H1 (cell line): ENCODE data around the gene PAXIP1. TPM values are rescaled to one million over a fixed set of nuclear protein-coding genes. Genes with fewer than 3 reads are reported as not detected.

Experiments used
- CTCF ChIA-PET: fragments of 300-600 bp; sonication (Branson Sonifier 250); formaldehyde crosslinking; loops from one replicate; lab custom pipeline; 2021; ENCODE audit not compliant: partially characterized antibody; lab: Charles Lee
- POLR2A ChIA-PET: fragments of 300-600 bp; sonication (Branson Sonifier 250); formaldehyde crosslinking; loops from one replicate; lab custom pipeline; 2021; ENCODE audit warnings: inconsistent platforms; ENCODE audit not compliant: partially characterized antibody; lab: Charles Lee
- DNase-seq, 2 experiments: peaks; one replicate each; pipeline versions ENCODE4 v3.0.0 to v3.0.0-alpha.2; 2010 to 2022; ENCODE audit warnings: low spot score in 2 of 2, low read depth in 1 of 2, mixed read lengths in 1 of 2
- FAIRE-seq: peaks from 2 replicates; lab custom pipeline; 2011; peaks lifted over from hg19 to GRCh38; lab: Jason Lieb, UNC
- H2AFZ ChIP-seq: 2 replicates; pipeline ENCODE4 v1.8.1; 2012; ENCODE audit warnings: low read length, inconsistent platforms
- H2AK5ac ChIP-seq: 2 replicates; pipeline ENCODE4 v1.6.1; 2013; ENCODE audit warnings: low read depth, low read length
- H2BK120ac ChIP-seq: replicated peaks from 2 replicates; pipeline ENCODE3; 2013; ENCODE audit warnings: low read depth, low read length, inconsistent platforms
- H2BK12ac ChIP-seq: 2 replicates; pipeline ENCODE4 v1.6.1; 2013; ENCODE audit warnings: low read depth, low read length
- H2BK15ac ChIP-seq: 2 replicates; pipeline ENCODE4 v1.6.1; 2013; ENCODE audit warnings: low read length
- H2BK20ac ChIP-seq: 2 replicates; pipeline ENCODE4 v1.6.1; 2013; ENCODE audit warnings: low read length
- H2BK5ac ChIP-seq: 2 replicates; pipeline ENCODE4 v1.6.1; 2013; ENCODE audit warnings: low read depth, low read length
- H3K14ac ChIP-seq: 2 replicates; pipeline ENCODE4 v1.6.1; 2013; ENCODE audit warnings: inconsistent platforms; ENCODE audit not compliant: insufficient read length
- H3K18ac ChIP-seq: 2 replicates; pipeline ENCODE4 v1.6.1; 2013; ENCODE audit warnings: low read length; ENCODE audit errors: extremely low read depth
- H3K23ac ChIP-seq: 2 replicates; pipeline ENCODE4 v1.6.1; 2013; ENCODE audit warnings: inconsistent platforms; ENCODE audit not compliant: insufficient read length
- H3K23me2 ChIP-seq: 2 replicates; pipeline ENCODE4 v1.6.1; 2013; ENCODE audit warnings: low read depth, low read length
- H3K27ac ChIP-seq: 2 replicates; pipeline ENCODE4 v1.6.1; 2011; ENCODE audit warnings: low read depth, low read length, inconsistent platforms
- H3K27me3 ChIP-seq, 4 experiments: replicated peaks in 1 of 4; 1 replicate in 1 of 4; 2 replicates in 3 of 4; pipeline versions ENCODE4 v1.6.1 to v1.8.1; 2011 to 2013; ENCODE audit warnings: low read length in 3 of 4, mild to moderate bottlenecking in 3 of 4, inconsistent platforms in 2 of 4, mixed read lengths in 2 of 4, moderate library complexity in 1 of 4; ENCODE audit not compliant: control insufficient read depth in 3 of 4, insufficient read depth in 3 of 4; ENCODE audit errors: extremely low read depth in 1 of 4
- H3K36me3 ChIP-seq, 4 experiments: 2 replicates each; pipeline versions ENCODE4 v1.6.1 to v1.8.1; 2011 to 2013; ENCODE audit warnings: mild to moderate bottlenecking in 4 of 4, low read length in 3 of 4, moderate library complexity in 2 of 4, control low read depth in 1 of 4, inconsistent platforms in 1 of 4; ENCODE audit not compliant: insufficient read depth in 4 of 4, control insufficient read depth in 2 of 4
- H3K4ac ChIP-seq: replicated peaks from 2 replicates; pipeline ENCODE3; 2013; ENCODE audit warnings: low read length, low read depth, mixed read lengths, inconsistent platforms; ENCODE audit not compliant: insufficient read length
- H3K4me1 ChIP-seq, 4 experiments: replicated peaks in 1 of 4; 1 replicate in 1 of 4; 2 replicates in 3 of 4; pipeline versions ENCODE4 v1.6.1 to v1.8.1; 2011 to 2013; ENCODE audit warnings: low read length in 3 of 4, inconsistent platforms in 2 of 4, mixed read lengths in 1 of 4; ENCODE audit not compliant: insufficient read depth in 4 of 4, control insufficient read depth in 3 of 4
- H3K4me2 ChIP-seq, 2 experiments: 2 replicates each; pipeline versions ENCODE4 v1.6.1 to v1.8.1; 2011 to 2013; ENCODE audit warnings: low read depth in 2 of 2, low read length in 2 of 2, control low read depth in 1 of 2, inconsistent platforms in 1 of 2, mild to moderate bottlenecking in 1 of 2; ENCODE audit not compliant: insufficient read depth in 1 of 2
- H3K4me3 ChIP-seq, 4 experiments: fragments of 200-600, 300-600 bp in 1 of 4; sonication (generic), shearing (Covaris generic), sonication (Bioruptor Twin) in 1 of 4; 2 replicates each; pipeline versions ENCODE4 v1.5.1 to v1.8.1; 2011 to 2016; ENCODE audit warnings: low read length in 4 of 4, low read depth in 3 of 4, control low read depth in 2 of 4, inconsistent platforms in 2 of 4, mild to moderate bottlenecking in 2 of 4, mixed read lengths in 1 of 4, moderate library complexity in 1 of 4; ENCODE audit not compliant: insufficient read depth in 2 of 4; ENCODE audit errors: extremely low read depth in 1 of 4
- H3K56ac ChIP-seq: replicated peaks from 2 replicates; pipeline ENCODE3; 2013; ENCODE audit warnings: low read depth, mild to moderate bottlenecking, mixed read lengths, low read length, inconsistent platforms; ENCODE audit not compliant: insufficient read length
- H3K79me1 ChIP-seq: 2 replicates; pipeline ENCODE4 v1.6.1; 2013; ENCODE audit warnings: low read depth, low read length, control low read depth
- H3K79me2 ChIP-seq, 2 experiments: 2 replicates each; pipeline versions ENCODE4 v1.6.1 to v1.8.1; 2012 to 2013; ENCODE audit warnings: low read length in 2 of 2, mild to moderate bottlenecking in 2 of 2, inconsistent platforms in 1 of 2; ENCODE audit not compliant: insufficient read depth in 2 of 2, control insufficient read depth in 1 of 2
- H3K9ac ChIP-seq, 4 experiments: replicated peaks in 1 of 4; 1 replicate in 1 of 4; 2 replicates in 3 of 4; pipeline versions ENCODE4 v1.6.1 to v1.8.1; 2011 to 2013; ENCODE audit warnings: low read depth in 3 of 4, low read length in 3 of 4, control low read depth in 2 of 4, mild to moderate bottlenecking in 2 of 4, moderate library complexity in 2 of 4, inconsistent platforms in 1 of 4; ENCODE audit errors: extremely low read depth in 1 of 4
- H3K9me3 ChIP-seq, 2 experiments: 2 replicates each; pipeline versions ENCODE4 v1.6.1 to v1.8.1; 2012 to 2013; ENCODE audit warnings: mild to moderate bottlenecking in 2 of 2, moderate library complexity in 2 of 2, control low read depth in 1 of 2, inconsistent platforms in 1 of 2, low read depth in 1 of 2, low read length in 1 of 2, mixed read lengths in 1 of 2; ENCODE audit not compliant: insufficient read depth in 2 of 2
- H4K20me1 ChIP-seq, 2 experiments: replicated peaks in 1 of 2; 2 replicates each; pipeline versions ENCODE3 to v1.8.1; 2011 to 2013; ENCODE audit warnings: inconsistent platforms in 2 of 2, low read length in 2 of 2, mild to moderate bottlenecking in 1 of 2; ENCODE audit not compliant: insufficient read depth in 2 of 2, control insufficient read depth in 1 of 2
- H4K5ac ChIP-seq: 2 replicates; pipeline ENCODE4 v1.6.1; 2013; ENCODE audit warnings: low read length, low read depth, mixed read lengths, inconsistent platforms; ENCODE audit not compliant: insufficient read length
- H4K8ac ChIP-seq: 2 replicates; pipeline ENCODE4 v1.8.0; 2013; ENCODE audit warnings: mild to moderate bottlenecking, moderate library complexity, low read length, inconsistent platforms; ENCODE audit not compliant: insufficient read depth; ENCODE audit errors: extremely low read depth
- H4K91ac ChIP-seq: replicated peaks from 2 replicates; pipeline ENCODE3; 2013; ENCODE audit warnings: low read length, mixed read lengths, inconsistent platforms; ENCODE audit not compliant: insufficient read length
- CHD1 ChIP-seq: IDR thresholded peaks from 2 replicates; pipeline ENCODE4 v1.6.1; 2012; ENCODE audit warnings: low read depth, low read length, improper control_type of control experiment
- WGBS, 2 experiments: shearing (Covaris generic) in 1 of 2; methylation state at CpG; one replicate each; pipeline versions ENCODE4 v1.1.6 to v1.1.7; 2013 to 2015; ENCODE audit warnings: low lambda C conversion rate in 2 of 2, mixed read lengths in 2 of 2, inconsistent platforms in 1 of 2, low coverage in 1 of 2, missing lambda C conversion rate in 1 of 2; ENCODE audit not compliant: insufficient replicate concordance in 2 of 2, insufficient coverage in 1 of 2, insufficient read length in 1 of 2; ENCODE audit errors: extremely low coverage in 1 of 2, missing lambda C conversion rate in 1 of 2; 5-methylcytosine and 5-hydroxymethylcytosine counted together
- polyA plus RNA-seq, 7 experiments: library from polyadenylated mRNA; depleted of rRNA in 3 of 7; stranded (reverse) in 5 of 7; unstranded in 2 of 7; fragments of >200 nt in 5 of 7; fragments of 200-250 nt in 2 of 7; gene quantifications; 1 replicate in 5 of 7; 2 replicates in 1 of 7; 4 replicates in 1 of 7; pipeline versions ENCODE4 v1.2.1 to v1.2.3, GENCODE V29; 2011 to 2013; ENCODE audit warnings: missing spikeins in 2 of 7, mixed read lengths in 2 of 7
- total RNA-seq: library from RNA; stranded (reverse); fragmentation: NEBNext Ultra II Directional; extraction: Animal tissue kit (Norgen Biotek cat#: 25700); gene quantifications from 2 replicates; pipeline ENCODE4 v1.2.1, GENCODE V29; 2021

The PAXIP1 gene
- total and polyA plus RNA-seq, 2 of the 8 experiments (the other 6 are each of a cell fraction or from before 2014, with no cell fraction given), result 32.4 to 32.8 TPM

- H3K27ac ChIP-seq, result no peak overlapping the region
- DNase-seq (no peak), FAIRE-seq (no peak)
- H3K9me3 ChIP-seq, result no peaks in the 10 kb centered on the region
- no peak overlapping the region for H3K4ac ChIP-seq
- H3K18ac ChIP-seq, result no peak overlapping the region
- H2AK5ac ChIP-seq, result no peak overlapping the region
- peaks cover 24 to 81% (median 50%) of the 10 kb centered on the region in 4 experiments for H3K36me3 ChIP-seq
- CTCF ChIA-PET, result interaction anchor here (0.8 to 5.8 kb wide), 3 partner anchors 12 to 51 kb away, joined by 3 to 20 read pairs (median 7); no protein-coding TSS in a partner anchor
- H2BK120ac ChIP-seq, result no peak overlapping the region
- POLR2A ChIA-PET, result no interaction called here
- no peak overlapping the region for H3K56ac ChIP-seq
- H3K4me1 ChIP-seq, result no peaks in the 10 kb centered on the region
- H3K79me2 ChIP-seq, result no peaks in the 10 kb centered on the region; a peak in 1 of 4 replicates
- no peak overlapping the region for H4K5ac ChIP-seq
- peaks cover under 1 to 12% of the 10 kb centered on the region in 2 experiments for H4K20me1 ChIP-seq
- no peaks in the 10 kb centered on the region; the same call in none of the 2 replicates for H3K79me1 ChIP-seq
- H2BK15ac ChIP-seq, result no peak overlapping the region
- no peak overlapping the region for H3K14ac ChIP-seq
- no peak overlapping the region for H2BK12ac ChIP-seq
- H2BK20ac ChIP-seq, result no peak overlapping the region
- H4K8ac ChIP-seq, result no peak overlapping the region
- no peak overlapping the region for H3K23ac ChIP-seq
- H4K91ac ChIP-seq, result no peak overlapping the region
- H2BK5ac ChIP-seq, result no peak overlapping the region
- H2AFZ ChIP-seq, result no peak overlapping the region
- TF ChIP-seq CHD1, result no peak
- H3K4me2 ChIP-seq, result no peak overlapping the region
- no peak overlapping the region for H3K4me3 ChIP-seq
- H3K23me2 ChIP-seq, result no peaks in the 10 kb centered on the region
- no peaks in the 10 kb centered on the region for H3K27me3 ChIP-seq
- no peak overlapping the region for H3K9ac ChIP-seq
- 82% methylated on average over 6 of the region's 6 CpGs; no CpG with 5 or more reads in 1 of the 2 experiments for WGBS, 2 experiments
These were observed 37.9 kb downstream of the PAXIP1 start for GRCh38 chr7:154965014-154965413.
